GM19193 (cell line): Measurements from ENCODE around the gene DYNLT1.

Experiments
- POLR2A ChIP-seq: IDR thresholded peaks from 4 replicates; pipeline ENCODE4 v1.6.1; 2011; ENCODE audit not compliant: insufficient read depth, insufficient read length; ENCODE audit errors: extremely low read depth

DYNLT1 gene

GRCh38 chr6:158644231-158645063 is at the start of gene DYNLT1:
TSS of gene DYNLT1 (minus strand) at chr6:158644743. CDS start at chr6:158644708, 35 bp downstream.
- peak; percentile 88 for TF ChIP-seq POLR2A

GRCh38 chr6:158688860-158689259 is 44.3 kb upstream of the DYNLT1 start:
- TF ChIP-seq POLR2A = no peak

- no peak for TF ChIP-seq POLR2A
These were observed 43.0 kb upstream of the DYNLT1 start for GRCh38 chr6:158687506-158687905.

GRCh38 chr6:158686791-158687381 is 42.3 kb upstream of the DYNLT1 start:
- no peak for TF ChIP-seq POLR2A

GRCh38 chr6:158686311-158686710 is 41.8 kb upstream of the DYNLT1 start:
- no peak for TF ChIP-seq POLR2A

- TF ChIP-seq POLR2A = no peak
These were observed 40.3 kb upstream of the DYNLT1 start for GRCh38 chr6:158684745-158685324.

GRCh38 chr6:158684311-158684710 is 39.8 kb upstream of the DYNLT1 start:
- TF ChIP-seq POLR2A = no peak

GRCh38 chr6:158680481-158680880 is 35.9 kb upstream of the DYNLT1 start:
- no peak for TF ChIP-seq POLR2A

GRCh38 chr6:158680015-158680414 is 35.5 kb upstream of the DYNLT1 start:
- no peak for TF ChIP-seq POLR2A

- no peak for TF ChIP-seq POLR2A
These were observed 33.5 kb upstream of the DYNLT1 start for GRCh38 chr6:158677906-158678578.

- TF ChIP-seq POLR2A = no peak
These were observed 30.0 kb upstream of the DYNLT1 start for GRCh38 chr6:158674342-158675131.

- TF ChIP-seq POLR2A = no peak
These were observed 28.2 kb upstream of the DYNLT1 start for GRCh38 chr6:158672726-158673125.

- TF ChIP-seq POLR2A = no peak
These were observed 24.8 kb upstream of the DYNLT1 start for GRCh38 chr6:158669145-158670035.

- no peak for TF ChIP-seq POLR2A
These were observed 24.2 kb upstream of the DYNLT1 start for GRCh38 chr6:158668707-158669103.
